Activated B cell treated with CpG ODN at 0.5 μM for 24 hours (primary cell): Measurements from ENCODE around the gene EP400. TPM values are rescaled to one million over a fixed set of nuclear protein-coding genes. Genes with fewer than 3 reads are reported as not detected.

Experiments used
- ATAC-seq: fragments of 200-7000 bp; cut with Tn5 transposase; one replicate; pipeline ENCODE4 v1.10.0; 2021; ENCODE audit warnings: low read depth, mild to moderate bottlenecking, moderate library complexity
- CTCF ChIA-PET: fragments of 350-600 bp; sonication (Branson Sonifier 250); formaldehyde crosslinking; loops from one replicate; lab custom pipeline; 2021; ENCODE audit warnings: antibody characterized with exemption; lab: Charles Lee
- POLR2A ChIA-PET: fragments of 350-600 bp; sonication (Branson Sonifier 250); formaldehyde crosslinking; loops from one replicate; lab custom pipeline; 2021; ENCODE audit warnings: antibody characterized with exemption; lab: Charles Lee
- DNase-seq: peaks from one replicate; pipeline ENCODE4 v3.0.0; 2022
- H3K27ac Mint-ChIP-seq: one replicate; pipeline ENCODE4 v1.8.0; 2020; ENCODE audit warnings: mixed read lengths
- H3K27me3 Mint-ChIP-seq: one replicate; pipeline ENCODE4 v1.8.0; 2021; ENCODE audit warnings: mixed read lengths
- H3K36me3 Mint-ChIP-seq: one replicate; pipeline ENCODE4 v1.8.0; 2021; ENCODE audit warnings: low read depth, mixed read lengths
- H3K4me1 Mint-ChIP-seq: one replicate; pipeline ENCODE4 v1.8.0; 2021; ENCODE audit warnings: mixed read lengths
- H3K4me3 Mint-ChIP-seq: one replicate; pipeline ENCODE4 v1.8.0; 2020; ENCODE audit warnings: mild to moderate bottlenecking, mixed read lengths
- H3K9me3 Mint-ChIP-seq: one replicate; pipeline ENCODE4 v1.8.0; 2020; ENCODE audit warnings: mixed read lengths
- CTCF ChIP-seq: fragments of 200-600 bp; IDR thresholded peaks from one replicate; pipeline ENCODE4 v1.8.0; 2022; ENCODE audit warnings: antibody characterized with exemption, mild to moderate bottlenecking
- intact Hi-C: fragments of 100-400 bp; cut with micrococcal nuclease; formaldehyde crosslinking; loops from one replicate; pipeline ENCODE4 v1.15.1; 2024
- total RNA-seq: library from RNA; stranded (reverse); gene quantifications from 2 replicates; pipeline ENCODE4 v1.2.3, GENCODE V29; 2022

EP400 gene
- total RNA-seq, 1 donor from 2014 or later: 65.6 TPM

- DNase-seq (no peak), ATAC-seq (no peak)
- Mint-ChIP-seq H3K4me3 (no peak overlapping the region), H3K27me3 (no peaks in the 10 kb centered on the region), H3K27ac (no peak overlapping the region), H3K4me1 (no peaks in the 10 kb centered on the region), H3K36me3 (peaks cover 30% of the 10 kb centered on the region), H3K9me3 (no peaks in the 10 kb centered on the region)
- ChIA-PET CTCF (no interaction called here), POLR2A (no interaction called here)
- no peak for TF ChIP-seq CTCF
- intact Hi-C loops: no loop called here
Measured at GRCh38 chr12:131909752-131910219, 40.0 kb upstream of the EP400 start.

GRCh38 chr12:131910302-131911027, 39.3 kb upstream of the EP400 start:
- Mint-ChIP-seq H3K36me3 (peaks cover 36% of the 10 kb centered on the region), H3K27me3 (no peaks in the 10 kb centered on the region), H3K9me3 (no peaks in the 10 kb centered on the region), H3K4me3 (no peak overlapping the region), H3K27ac (no peak overlapping the region), H3K4me1 (no peaks in the 10 kb centered on the region)
- POLR2A ChIA-PET: no interaction called here
- CTCF ChIA-PET: no interaction called here
- no peak for TF ChIP-seq CTCF
- no peak for ATAC-seq
- intact Hi-C loops: no loop called here
- no peak for DNase-seq

GRCh38 chr12:131911028-131911650, 38.6 kb upstream of the EP400 start:
- TF ChIP-seq CTCF: no peak
- Mint-ChIP-seq H3K9me3 (no peaks in the 10 kb centered on the region), H3K4me3 (no peak overlapping the region), H3K36me3 (peaks cover 38% of the 10 kb centered on the region), H3K27me3 (no peaks in the 10 kb centered on the region), H3K27ac (no peak overlapping the region), H3K4me1 (no peaks in the 10 kb centered on the region)
- ChIA-PET CTCF (no interaction called here), POLR2A (no interaction called here)
- DNase-seq (no peak), ATAC-seq (no peak)
- intact Hi-C loops: no loop called here

DNA sequence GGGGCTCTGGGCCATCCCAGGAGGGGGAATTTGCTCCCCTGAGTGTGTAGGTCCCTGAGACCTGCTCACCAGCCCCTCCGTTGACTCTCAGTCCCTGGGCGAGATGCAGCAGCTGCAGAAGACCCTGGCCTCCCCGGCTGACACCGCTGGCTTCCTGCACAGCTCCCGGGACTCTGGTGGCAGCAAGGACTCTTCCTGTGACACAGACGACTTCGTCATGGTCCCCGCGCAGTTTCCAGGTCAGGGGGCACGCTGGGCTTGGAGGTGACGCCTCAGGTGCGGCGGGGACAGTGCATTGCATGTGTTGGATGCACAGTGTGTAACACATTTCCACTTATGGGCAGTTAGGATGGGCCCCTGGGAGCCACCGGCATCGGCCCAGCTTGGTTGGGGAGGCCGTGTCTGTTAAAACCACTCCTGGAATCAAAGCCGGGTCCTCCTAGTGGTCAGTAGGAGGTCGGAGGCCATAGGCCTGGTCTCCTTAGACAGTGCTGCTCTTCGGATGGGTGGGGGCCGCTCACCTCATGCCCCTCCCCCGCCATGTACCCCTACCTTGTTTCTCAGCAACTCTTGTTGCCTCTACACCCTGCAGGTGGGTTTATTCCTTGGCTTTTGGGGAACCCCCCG, 37.8 kb upstream of the EP400 start:
- no peaks in the 10 kb centered on the region for H3K27me3 Mint-ChIP-seq
- H3K9me3 Mint-ChIP-seq: no peaks in the 10 kb centered on the region
- no peaks in the 10 kb centered on the region for H3K4me1 Mint-ChIP-seq
- no peak overlapping the region for H3K4me3 Mint-ChIP-seq
- no peak overlapping the region for H3K27ac Mint-ChIP-seq
- no peak for ATAC-seq
- ChIA-PET POLR2A (no interaction called here), CTCF (no interaction called here)
- H3K36me3 Mint-ChIP-seq: peaks cover 42% of the 10 kb centered on the region
- no peak for TF ChIP-seq CTCF
- DNase-seq: no peak
- intact Hi-C loops: no loop called here

GRCh38 chr12:131912518-131913274, 37.0 kb upstream of the EP400 start:
- no peak for TF ChIP-seq CTCF
- ChIA-PET POLR2A (no interaction called here), CTCF (no interaction called here)
- Mint-ChIP-seq H3K9me3 (no peaks in the 10 kb centered on the region), H3K27ac (no peak overlapping the region), H3K36me3 (peaks cover 42% of the 10 kb centered on the region), H3K4me1 (no peaks in the 10 kb centered on the region), H3K27me3 (no peaks in the 10 kb centered on the region), H3K4me3 (no peak overlapping the region)
- intact Hi-C loops: no loop called here
- ATAC-seq (no peak), DNase-seq (no peak)
